ENCODE measurements around the gene SERPIND1.
"Not testable (repeated sequence)": the region's sequence is repeated elsewhere in the genome, so short reads cannot be mapped to it uniquely, and the experiment has no call there.

SERPIND1 gene

GRCh38 chr22:20813056-20813455 lies 39.1 kb downstream of the SERPIND1 start:
- no peak for DNase-seq (ENCODE audit: low spot score)

GRCh38 chr22:20814221-20814808 lies 40.4 kb downstream of the SERPIND1 start:
- no peak for DNase-seq (ENCODE audit: low spot score)

GRCh38 chr22:20815477-20816050 lies 41.7 kb downstream of the SERPIND1 start:
- no peak for DNase-seq (ENCODE audit: low spot score)

GRCh38 chr22:20816559-20816958 lies 42.6 kb downstream of the SERPIND1 start:
- DNase-seq (ENCODE audit: low spot score): no peak

GRCh38 chr22:20818471-20818870 lies 44.6 kb downstream of the SERPIND1 start:
- DNase-seq (ENCODE audit: low spot score): no peak

GRCh38 chr22:20819471-20819870 lies 45.6 kb downstream of the SERPIND1 start:
- DNase-seq (ENCODE audit: low spot score): no peak

GRCh38 chr22:20821717-20822239 lies 47.9 kb downstream of the SERPIND1 start:
- DNase-seq (ENCODE audit: low spot score): not testable (repeated sequence)

GRCh38 chr22:20822240-20822639 lies 48.3 kb downstream of the SERPIND1 start:
- DNase-seq (ENCODE audit: low spot score): no peak

- DNase-seq (ENCODE audit: low spot score): no peak
Observed at GRCh38 chr22:20823264-20823663, 49.4 kb downstream of the SERPIND1 start.

GRCh38 chr22:20825216-20825615 lies 51.3 kb downstream of the SERPIND1 start:
- not testable (repeated sequence) for DNase-seq (ENCODE audit: low spot score)

- DNase-seq (ENCODE audit: low spot score): no peak
Observed at GRCh38 chr22:20825624-20826023, 51.7 kb downstream of the SERPIND1 start.

GRCh38 chr22:20826373-20827152 lies 52.6 kb downstream of the SERPIND1 start:
- DNase-seq (ENCODE audit: low spot score): not testable (repeated sequence)

- no peak for DNase-seq (ENCODE audit: low spot score)
Observed at GRCh38 chr22:20829491-20830134, 55.7 kb downstream of the SERPIND1 start.

GRCh38 chr22:20833225-20833665 lies 59.3 kb downstream of the SERPIND1 start:
- no peak for DNase-seq (ENCODE audit: low spot score)

- no peak for DNase-seq (ENCODE audit: low spot score)
Observed at GRCh38 chr22:20834206-20834605, 60.3 kb downstream of the SERPIND1 start.

GRCh38 chr22:20834725-20835124 lies 60.8 kb downstream of the SERPIND1 start:
- no peak for DNase-seq (ENCODE audit: low spot score)
